Naive B cell (primary cell): Measurements from ENCODE around the gene BMPER. TPM values are rescaled to one million over a fixed set of nuclear protein-coding genes. Genes with fewer than 3 reads are reported as not detected.

Experiments used
- ATAC-seq, 2 donors: fragments of 150-1000 bp; cut with Tn5 transposase; 2 replicates each; pipeline ENCODE4 v1.10.0; 2021; ENCODE audit warnings: low read depth in 2 of 2, mild to moderate bottlenecking in 2 of 2, moderate library complexity in 2 of 2
- DNase-seq: peaks from one replicate; pipeline ENCODE4 v3.0.0; 2022
- H3K27ac Mint-ChIP-seq, 6 donors: one replicate each; pipeline ENCODE4 v1.8.0; 2020 to 2022; ENCODE audit warnings: mild to moderate bottlenecking in 6 of 6, mixed read lengths in 6 of 6, moderate library complexity in 5 of 6, inconsistent platforms in 2 of 6
- H3K27me3 Mint-ChIP-seq, 3 donors: one replicate each; pipeline ENCODE4 v1.8.0; 2021 to 2022; ENCODE audit warnings: mixed read lengths in 3 of 3, mild to moderate bottlenecking in 1 of 3
- H3K36me3 Mint-ChIP-seq, 2 donors: one replicate each; pipeline ENCODE4 v1.8.0; 2020 to 2022; ENCODE audit warnings: mixed read lengths in 2 of 2, inconsistent platforms in 1 of 2, mild to moderate bottlenecking in 1 of 2
- H3K4me1 Mint-ChIP-seq, 3 donors: one replicate each; pipeline ENCODE4 v1.8.0; 2020 to 2022; ENCODE audit warnings: mixed read lengths in 3 of 3, inconsistent platforms in 1 of 3, mild to moderate bottlenecking in 1 of 3, moderate library complexity in 1 of 3
- H3K4me3 Mint-ChIP-seq, 8 donors: one replicate each; pipeline ENCODE4 v1.8.0; 2020 to 2022; ENCODE audit warnings: mild to moderate bottlenecking in 8 of 8, mixed read lengths in 8 of 8, moderate library complexity in 8 of 8, inconsistent platforms in 2 of 8
- H3K9me3 Mint-ChIP-seq, 7 donors: one replicate each; pipeline ENCODE4 v1.8.0; 2020 to 2022; ENCODE audit warnings: mixed read lengths in 7 of 7, mild to moderate bottlenecking in 5 of 7, inconsistent platforms in 2 of 7, moderate library complexity in 1 of 7
- polyA plus RNA-seq, 6 donors: library from polyadenylated mRNA; unstranded; fragments of 300-500 nt; fragmentation: Illumina TruSeq; gene quantifications; one replicate each; pipeline ENCODE4 v1.2.3, GENCODE V29; 2021; ENCODE audit warnings: low read depth in 6 of 6

BMPER gene
- polyA plus RNA-seq, 6 donors from 2014 or later: not detected

DNA sequence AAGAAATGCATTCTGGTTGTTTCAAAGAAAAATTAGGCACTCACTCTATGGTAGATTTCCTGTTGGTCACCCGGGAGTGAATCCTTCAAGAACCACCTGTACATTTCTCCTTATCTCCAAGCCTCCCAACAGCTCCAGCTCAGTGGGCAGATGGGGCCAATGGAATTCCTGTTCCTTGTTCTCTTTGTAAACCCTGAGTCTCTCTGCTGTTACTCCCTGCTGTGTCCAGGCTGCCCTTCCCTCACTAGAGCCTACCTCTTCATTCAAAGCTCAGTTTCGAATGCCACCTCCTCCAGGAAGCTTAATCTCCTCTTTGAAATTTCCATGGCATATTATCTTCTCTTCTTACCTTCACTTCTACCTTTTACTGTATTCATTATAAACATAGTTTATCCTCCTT lies 3.5 kb upstream of the BMPER start:
- H3K4me3 Mint-ChIP-seq: no peak overlapping the region
- peaks cover 6 to 16% (median 11%) of the 10 kb centered on the region in 3 donors for H3K4me1 Mint-ChIP-seq
- no peaks in the 10 kb centered on the region for H3K9me3 Mint-ChIP-seq
- peaks cover 58 to 87% (median 72%) of the 10 kb centered on the region in 3 donors for H3K27me3 Mint-ChIP-seq
- ATAC-seq (no peak), DNase-seq (no peak)
- no peak overlapping the region for H3K27ac Mint-ChIP-seq
- H3K36me3 Mint-ChIP-seq: no peaks in the 10 kb centered on the region

DNA sequence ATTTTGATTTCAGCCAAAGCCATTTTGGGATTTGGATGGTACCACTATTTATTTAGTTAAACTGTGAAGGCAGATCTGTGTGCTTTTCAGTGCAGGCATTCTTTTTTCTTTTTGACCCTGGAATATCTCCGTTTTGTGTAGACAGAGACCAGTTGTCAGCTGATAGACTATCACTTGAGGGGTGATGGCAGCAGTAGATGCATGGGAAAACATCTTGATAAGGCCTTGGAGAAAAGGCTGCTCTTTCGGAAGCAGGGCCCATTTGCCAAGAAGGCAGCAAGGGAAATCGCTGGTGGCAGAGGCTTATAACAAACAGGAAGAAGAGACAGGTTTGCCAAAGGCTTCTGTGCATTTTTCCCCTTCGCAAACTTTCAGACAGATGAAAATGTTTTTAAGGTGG lies 2.6 kb upstream of the BMPER start:
- ATAC-seq (no peak), DNase-seq (no peak)
- no peaks in the 10 kb centered on the region for H3K36me3 Mint-ChIP-seq
- no peaks in the 10 kb centered on the region for H3K9me3 Mint-ChIP-seq
- H3K27ac Mint-ChIP-seq: no peak overlapping the region
- peaks cover 6 to 16% (median 11%) of the 10 kb centered on the region in 3 donors for H3K4me1 Mint-ChIP-seq
- peaks cover 61 to 87% (median 74%) of the 10 kb centered on the region in 3 donors for H3K27me3 Mint-ChIP-seq
- peak overlapping the region in 4 of 8 donors; percentile 16 to 47 (median 28) for H3K4me3 Mint-ChIP-seq

DNA sequence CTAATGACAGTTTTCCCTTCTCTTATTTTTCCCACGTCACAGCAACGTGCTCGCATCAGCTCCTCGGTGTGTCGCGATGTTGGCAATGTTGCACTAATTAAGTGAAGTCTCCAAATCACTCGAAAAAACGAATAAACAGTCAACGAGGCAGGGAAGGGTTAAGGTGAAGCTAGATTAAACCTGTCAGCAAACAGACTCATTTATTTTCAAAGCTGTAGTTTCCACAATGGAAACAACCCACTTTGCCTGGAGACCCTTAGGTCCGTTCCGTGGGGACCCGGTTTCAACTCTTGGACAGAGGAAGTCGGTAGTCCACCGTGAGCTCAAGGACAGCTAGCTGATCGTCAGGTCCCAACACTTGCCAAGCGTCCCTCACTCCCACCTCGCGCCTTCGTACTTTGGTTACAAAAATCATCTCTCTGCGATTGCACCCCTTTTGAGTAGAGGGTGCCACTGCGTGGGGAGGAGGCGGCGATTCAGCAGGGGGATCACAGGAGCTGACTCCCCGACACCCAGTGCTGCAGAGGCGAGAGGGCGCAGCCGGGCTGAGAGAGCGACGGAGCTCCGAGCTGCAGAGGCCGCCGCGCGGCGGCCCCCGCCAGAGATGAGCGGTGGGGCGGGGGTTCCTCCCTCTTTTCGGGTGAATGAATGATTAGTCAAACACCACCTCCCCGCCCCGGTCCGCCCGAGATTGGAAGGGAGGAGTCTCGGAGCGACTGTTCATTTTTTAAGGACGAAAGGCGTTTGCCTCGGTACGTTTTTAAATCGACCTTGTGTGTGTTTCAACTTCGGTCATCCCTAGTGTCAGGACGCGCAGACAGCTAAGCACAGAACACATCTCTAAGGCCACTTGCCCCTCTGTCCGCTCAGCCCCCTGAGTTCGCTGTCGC lies 1.3 kb upstream of the BMPER start:
- no peaks in the 10 kb centered on the region for H3K9me3 Mint-ChIP-seq
- H3K27me3 Mint-ChIP-seq: peaks cover 67 to 88% (median 72%) of the 10 kb centered on the region in 3 donors
- H3K4me3 Mint-ChIP-seq: peak overlapping the region; percentile 73 to 88 (median 81)
- H3K36me3 Mint-ChIP-seq: no peaks in the 10 kb centered on the region
- peak overlapping the region in 1 of 6 donors; percentile 62 for H3K27ac Mint-ChIP-seq
- H3K4me1 Mint-ChIP-seq: peaks cover 6 to 16% (median 11%) of the 10 kb centered on the region in 3 donors
- ATAC-seq: peak; percentile 42 to 50
- DNase-seq: no peak

DNA sequence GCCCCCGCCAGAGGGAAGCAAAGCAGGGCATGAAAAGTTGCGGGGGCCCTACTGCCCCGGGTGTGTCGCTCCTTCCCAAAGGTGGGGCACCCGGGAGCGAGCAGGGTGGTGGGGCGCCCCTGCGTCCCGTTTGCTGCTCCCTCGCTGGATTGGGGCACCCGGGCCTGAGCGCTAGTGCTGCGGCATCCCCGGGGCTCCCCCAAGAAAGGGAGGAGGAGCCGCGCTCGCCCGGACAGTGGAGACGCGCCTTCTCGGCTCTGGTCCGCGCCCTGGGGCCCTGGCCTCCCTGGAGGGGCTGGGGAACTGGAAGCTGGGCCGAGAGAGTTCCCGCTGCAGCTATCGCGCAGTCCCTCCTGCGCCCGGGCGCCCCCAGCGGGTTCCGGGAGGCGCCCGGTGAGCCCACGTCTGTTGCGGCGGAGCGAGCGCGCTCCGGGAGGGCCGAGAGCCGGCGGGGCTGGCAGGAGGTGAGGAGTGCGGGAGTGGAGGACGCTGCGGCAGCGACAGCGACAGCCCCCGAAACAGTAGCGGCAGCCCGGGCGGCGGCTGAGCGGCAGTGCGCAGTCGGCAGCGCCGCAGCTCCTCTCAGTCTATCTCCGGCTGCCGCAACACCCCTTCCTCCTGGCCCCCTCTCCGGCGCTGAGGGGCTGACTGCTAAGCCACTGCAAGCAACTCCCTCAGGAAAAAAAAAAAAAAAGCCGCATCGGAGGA lies 504 bp upstream of the BMPER start:
- peak overlapping the region; percentile 73 to 88 (median 81) for H3K4me3 Mint-ChIP-seq
- peaks cover 63 to 86% (median 68%) of the 10 kb centered on the region in 3 donors for H3K27me3 Mint-ChIP-seq
- no peak overlapping the region for H3K27ac Mint-ChIP-seq
- DNase-seq (no peak), ATAC-seq (peak; percentile 47 to 48)
- H3K36me3 Mint-ChIP-seq: no peaks in the 10 kb centered on the region
- H3K4me1 Mint-ChIP-seq: peaks cover 6 to 16% (median 11%) of the 10 kb centered on the region in 3 donors
- H3K9me3 Mint-ChIP-seq: no peaks in the 10 kb centered on the region

DNA sequence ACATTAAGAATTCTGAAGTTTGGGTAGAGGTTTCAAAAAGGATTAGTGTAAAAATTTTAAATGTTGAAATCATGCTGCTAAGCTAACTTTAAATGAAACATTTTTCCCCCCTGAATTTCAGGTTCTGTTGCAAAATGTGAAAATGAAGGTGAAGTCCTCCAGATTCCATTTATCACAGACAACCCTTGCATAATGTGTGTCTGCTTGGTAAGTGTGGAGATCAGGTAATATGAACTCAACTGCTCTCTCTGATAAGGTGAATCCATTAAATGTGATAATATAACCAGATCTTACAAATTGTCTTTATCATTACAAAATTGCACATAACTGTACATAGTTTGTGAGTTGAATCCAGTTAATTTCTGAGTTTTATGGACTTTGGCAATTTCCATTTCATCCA lies 1.4 kb downstream of the BMPER start:
- ATAC-seq: no peak
- H3K27ac Mint-ChIP-seq: no peak overlapping the region
- DNase-seq: no peak
- peaks cover 54 to 68% (median 56%) of the 10 kb centered on the region in 3 donors for H3K27me3 Mint-ChIP-seq
- no peaks in the 10 kb centered on the region for H3K9me3 Mint-ChIP-seq
- no peaks in the 10 kb centered on the region for H3K36me3 Mint-ChIP-seq
- H3K4me3 Mint-ChIP-seq: peak overlapping the region in 4 of 8 donors; percentile 2 to 13 (median 6)
- H3K4me1 Mint-ChIP-seq: peaks cover 6 to 16% (median 11%) of the 10 kb centered on the region in 3 donors

DNA sequence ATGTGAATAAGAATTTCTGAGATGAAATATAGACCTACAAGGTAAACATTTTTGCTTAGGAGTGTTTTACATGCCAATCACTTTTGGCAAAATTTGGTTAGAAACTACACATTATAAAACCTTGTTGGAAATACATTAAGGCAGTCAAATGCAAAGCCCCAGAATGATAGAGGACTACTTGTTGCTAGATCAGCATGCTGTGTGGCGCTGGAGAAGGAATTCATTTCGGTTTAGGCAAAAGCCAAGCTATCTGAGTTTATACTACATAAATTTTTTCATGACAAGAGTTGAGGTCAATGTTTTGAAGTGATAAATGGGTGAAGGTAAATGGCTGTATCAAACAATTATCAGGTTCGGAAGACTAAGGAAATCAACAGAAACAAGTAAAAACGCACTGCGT lies 2.3 kb downstream of the BMPER start:
- no peak for DNase-seq
- Mint-ChIP-seq H3K9me3 (no peaks in the 10 kb centered on the region), H3K27ac (no peak overlapping the region), H3K36me3 (no peaks in the 10 kb centered on the region), H3K4me3 (no peak overlapping the region), H3K4me1 (peaks cover 6 to 16% (median 11%) of the 10 kb centered on the region in 3 donors), H3K27me3 (peaks cover 48 to 67% (median 51%) of the 10 kb centered on the region in 3 donors)
- no peak for ATAC-seq

DNA sequence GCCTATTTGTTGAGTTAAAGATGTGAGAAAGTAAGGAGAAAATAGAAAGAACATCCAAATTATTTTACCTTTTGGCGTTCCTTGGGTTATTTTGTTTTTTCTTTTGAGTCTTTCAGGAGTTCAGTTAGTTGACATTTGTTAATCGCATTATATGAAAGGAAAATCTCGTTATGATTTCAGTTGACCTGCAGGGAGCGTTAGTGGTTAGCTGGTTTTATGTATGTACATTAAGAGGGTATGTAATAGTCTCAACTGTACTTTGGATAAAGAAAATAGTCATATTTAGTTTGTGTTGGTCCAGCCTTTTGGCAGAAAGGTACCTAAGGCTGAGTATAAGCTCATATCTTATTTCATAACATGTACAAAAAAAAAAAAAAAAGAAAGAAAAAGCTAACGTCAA lies 4.0 kb downstream of the BMPER start:
- no peak for ATAC-seq
- H3K9me3 Mint-ChIP-seq: no peaks in the 10 kb centered on the region
- H3K27me3 Mint-ChIP-seq: peaks cover 38 to 59% (median 43%) of the 10 kb centered on the region in 3 donors
- no peak for DNase-seq
- no peak overlapping the region for H3K4me3 Mint-ChIP-seq
- peaks cover 0 to 6% (median 4%) of the 10 kb centered on the region in 3 donors for H3K4me1 Mint-ChIP-seq
- H3K27ac Mint-ChIP-seq: no peak overlapping the region
- H3K36me3 Mint-ChIP-seq: no peaks in the 10 kb centered on the region

DNA sequence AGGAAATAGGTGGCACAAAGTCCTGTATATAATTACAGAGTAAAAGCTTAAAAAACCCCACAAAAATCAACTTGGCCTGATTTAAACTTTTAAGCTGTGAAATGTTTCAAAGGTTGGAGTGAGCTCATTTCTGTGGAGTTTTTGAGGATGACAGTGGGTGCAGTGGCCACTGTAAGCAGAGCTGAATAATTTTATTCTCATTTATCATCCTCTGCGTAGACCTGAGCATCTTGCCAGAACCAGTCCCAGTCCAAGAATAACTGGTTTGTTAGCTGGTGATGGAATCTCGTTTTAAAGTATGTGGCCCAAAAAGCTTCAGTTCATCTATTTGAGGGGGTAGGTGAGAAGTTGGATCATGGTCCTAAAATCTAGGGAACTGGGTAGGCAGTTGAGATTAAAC lies 4.4 kb downstream of the BMPER start:
- H3K36me3 Mint-ChIP-seq: no peaks in the 10 kb centered on the region
- ATAC-seq (no peak), DNase-seq (no peak)
- peaks cover 0 to 5% (median 0%) of the 10 kb centered on the region in 3 donors for H3K4me1 Mint-ChIP-seq
- H3K27me3 Mint-ChIP-seq: peaks cover 36 to 57% (median 42%) of the 10 kb centered on the region in 3 donors
- no peak overlapping the region for H3K27ac Mint-ChIP-seq
- no peaks in the 10 kb centered on the region for H3K9me3 Mint-ChIP-seq
- no peak overlapping the region for H3K4me3 Mint-ChIP-seq

DNA sequence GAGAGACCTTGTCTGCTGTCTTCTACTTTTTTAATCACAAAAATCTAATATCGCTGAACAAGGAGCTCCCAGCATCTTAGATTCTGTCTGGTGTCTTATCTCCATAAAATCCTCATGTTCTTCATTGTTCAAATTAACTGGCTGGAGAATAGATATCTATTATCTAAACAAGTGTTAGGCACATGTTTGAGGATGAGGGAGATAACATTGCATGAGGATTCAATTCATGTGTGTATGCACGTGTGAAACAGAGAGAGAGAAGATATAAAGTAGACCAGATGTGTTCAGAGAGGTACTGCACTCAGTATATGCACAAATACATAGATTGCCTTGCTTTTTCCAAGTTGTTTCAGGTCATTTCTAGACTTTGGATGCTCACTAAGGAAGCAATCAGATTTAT lies 5.4 kb downstream of the BMPER start:
- no peaks in the 10 kb centered on the region for H3K36me3 Mint-ChIP-seq
- H3K27me3 Mint-ChIP-seq: peaks cover 36 to 53% (median 42%) of the 10 kb centered on the region in 3 donors
- ATAC-seq (no peak), DNase-seq (no peak)
- H3K4me3 Mint-ChIP-seq: no peak overlapping the region
- peaks cover 0 to 3% (median 0%) of the 10 kb centered on the region in 3 donors for H3K4me1 Mint-ChIP-seq
- H3K9me3 Mint-ChIP-seq: no peaks in the 10 kb centered on the region
- no peak overlapping the region for H3K27ac Mint-ChIP-seq

DNA sequence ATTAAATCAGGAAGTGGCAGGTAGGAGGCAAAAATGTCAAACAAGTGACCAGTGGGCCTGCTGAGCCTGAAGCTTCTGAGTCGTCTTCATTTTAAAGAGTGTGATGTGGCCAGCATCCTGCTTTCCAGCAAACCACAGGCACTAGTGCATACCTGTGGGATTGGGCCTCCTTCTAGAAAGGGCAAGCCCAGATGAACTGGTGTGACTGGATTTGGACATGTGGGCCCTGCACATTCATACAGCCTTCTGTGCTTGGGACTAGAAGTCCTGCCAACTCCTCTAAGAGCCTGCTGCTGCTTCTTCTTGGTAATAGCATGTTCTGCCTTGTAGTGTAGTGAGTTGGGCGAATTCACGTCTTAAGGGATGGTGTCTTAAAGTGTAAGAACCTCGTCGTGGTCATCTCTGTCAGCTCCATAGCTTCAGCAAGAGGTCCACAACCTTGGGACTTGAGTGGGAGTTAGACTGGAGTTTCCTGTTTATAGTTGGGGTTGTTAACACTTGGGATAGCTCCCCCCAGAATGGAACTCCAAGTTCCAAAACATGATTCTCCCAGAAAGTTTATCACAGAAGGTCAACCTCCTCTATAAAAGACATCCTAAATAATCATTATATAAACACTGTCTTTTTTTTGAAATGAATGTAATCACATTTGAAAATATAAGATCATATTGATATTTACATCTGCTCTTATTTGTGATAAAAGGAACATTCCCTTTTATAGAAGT lies 11.2 kb downstream of the BMPER start:
- ATAC-seq (no peak), DNase-seq (no peak)
- Mint-ChIP-seq H3K4me3 (no peak overlapping the region), H3K27me3 (peaks cover 6 to 15% (median 8%) of the 10 kb centered on the region in 3 donors), H3K9me3 (no peaks in the 10 kb centered on the region), H3K4me1 (no peaks in the 10 kb centered on the region), H3K27ac (no peak overlapping the region), H3K36me3 (no peaks in the 10 kb centered on the region)

DNA sequence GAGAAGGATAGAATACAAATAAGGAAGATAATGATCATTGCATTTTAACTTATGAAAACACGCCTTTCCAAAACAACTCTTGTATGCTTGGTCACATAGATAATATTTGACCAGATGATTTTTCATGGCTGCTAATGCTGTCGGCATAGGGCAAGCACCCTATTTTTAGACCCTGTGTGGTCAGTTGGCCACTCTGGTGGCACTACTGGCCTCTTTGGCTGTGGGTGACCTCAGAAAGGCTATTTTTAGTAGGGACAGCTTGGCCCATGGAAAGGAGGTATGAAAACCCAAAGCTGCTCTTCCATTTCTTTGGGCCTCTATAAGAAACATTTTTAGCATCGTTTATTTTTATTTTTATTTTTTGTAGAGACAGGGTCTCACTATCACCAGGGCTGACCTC lies 12.3 kb downstream of the BMPER start:
- no peak for ATAC-seq
- Mint-ChIP-seq H3K9me3 (no peaks in the 10 kb centered on the region), H3K27me3 (peaks cover 0 to 16% (median 8%) of the 10 kb centered on the region in 3 donors)

DNA sequence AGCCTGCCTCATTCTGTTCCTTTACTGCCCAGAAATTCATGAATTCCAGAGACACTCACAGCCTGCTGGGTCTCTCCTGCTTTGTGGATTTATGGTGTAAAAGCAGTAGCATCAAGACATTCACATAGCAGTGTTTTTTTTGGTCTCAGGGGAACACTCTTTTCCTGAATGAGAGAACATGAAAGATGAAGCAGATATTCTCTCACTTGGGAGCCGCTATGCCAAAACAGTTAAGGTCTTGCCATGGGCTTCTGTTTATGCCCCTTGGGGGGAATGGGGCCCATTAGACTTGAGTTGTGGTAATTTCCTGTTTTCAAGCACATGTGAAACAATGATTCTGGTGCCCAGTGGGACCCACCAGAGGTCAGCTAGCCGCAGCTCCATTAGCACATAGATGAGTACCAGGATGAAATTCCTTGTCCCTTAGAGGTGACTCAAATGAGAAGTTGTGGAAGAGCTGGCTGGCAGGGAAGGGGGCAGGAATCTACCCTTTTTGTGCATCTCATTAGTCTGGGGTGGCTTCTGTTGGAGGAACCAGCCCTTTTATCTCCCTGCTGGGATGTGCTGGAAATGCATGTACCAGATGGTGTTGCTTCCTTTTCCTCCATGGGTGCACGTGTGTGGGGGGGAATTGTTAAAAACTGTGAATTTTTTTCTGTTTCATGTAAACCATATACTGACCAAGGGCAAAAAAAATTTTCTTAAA lies 13.3 kb downstream of the BMPER start:
- Mint-ChIP-seq H3K27ac (no peak overlapping the region), H3K27me3 (peaks cover 0 to 10% (median 0%) of the 10 kb centered on the region in 3 donors), H3K4me3 (no peak overlapping the region)

More for the DNA sequence above, 12.3 kb downstream of the BMPER start:
- H3K27ac Mint-ChIP-seq: no peak overlapping the region
- no peak for DNase-seq
- no peaks in the 10 kb centered on the region for H3K4me1 Mint-ChIP-seq
- H3K4me3 Mint-ChIP-seq: no peak overlapping the region
- no peaks in the 10 kb centered on the region for H3K36me3 Mint-ChIP-seq

DNA sequence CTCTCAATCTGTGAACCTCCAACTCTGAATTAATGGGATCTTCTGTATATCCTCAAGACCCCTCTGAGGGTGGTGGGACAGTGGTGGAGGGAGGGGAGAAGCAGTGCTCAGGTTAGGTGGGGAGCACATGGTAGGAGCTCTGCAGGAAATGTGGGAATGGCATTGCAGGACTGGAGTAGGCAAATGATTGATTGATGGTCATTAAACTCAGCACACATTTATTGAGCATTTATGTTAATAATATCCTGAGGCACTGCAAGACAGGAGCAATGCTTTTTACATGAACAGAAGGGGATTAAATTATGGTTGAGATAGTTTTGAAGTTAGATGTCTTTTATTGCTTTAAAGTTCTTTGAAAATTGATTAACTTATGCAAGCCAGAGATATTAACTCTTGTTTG lies 14.1 kb downstream of the BMPER start:
- no peak for ATAC-seq
- H3K4me3 Mint-ChIP-seq: no peak overlapping the region
- H3K36me3 Mint-ChIP-seq: no peaks in the 10 kb centered on the region
- no peaks in the 10 kb centered on the region for H3K9me3 Mint-ChIP-seq
- no peaks in the 10 kb centered on the region for H3K4me1 Mint-ChIP-seq
- peaks cover 0 to 19% (median 7%) of the 10 kb centered on the region in 3 donors for H3K27me3 Mint-ChIP-seq
- DNase-seq: no peak
- H3K27ac Mint-ChIP-seq: no peak overlapping the region

More for the DNA sequence above, 13.3 kb downstream of the BMPER start:
- ATAC-seq (no peak), DNase-seq (no peak)
- Mint-ChIP-seq H3K4me1 (no peaks in the 10 kb centered on the region), H3K36me3 (no peaks in the 10 kb centered on the region), H3K9me3 (no peaks in the 10 kb centered on the region)
